OCI-LY1 (cell line): ENCODE data around the gene MAML2.

Source experiments
- CTCF ChIP-seq: fragments of 200-600 bp; sonication (generic), shearing (Covaris generic); IDR thresholded peaks from 2 replicates; pipeline ENCODE4 v1.5.1; 2017; ENCODE audit warnings: mild to moderate bottlenecking, antibody characterized with exemption, low read length, moderate library complexity, mixed read lengths
- EZH2 ChIP-seq: fragments of 200-600 bp; sonication (generic), shearing (Covaris generic); IDR thresholded peaks from 2 replicates; pipeline ENCODE4 v1.8.0; 2017; ENCODE audit warnings: borderline replicate concordance, mixed run types, mild to moderate bottlenecking, antibody characterized with exemption, low read length, moderate library complexity, mixed read lengths

GRCh38 chr11:96218901-96219300 is 124.1 kb downstream of the MAML2 start:
- TF ChIP-seq CTCF (no peak), EZH2 (no peak)
